Tongue (tissue), 2 donors: Measurements from ENCODE around the gene R3HDM4. TPM values are rescaled to one million over a fixed set of nuclear protein-coding genes. Genes with fewer than 3 reads are reported as not detected.
"Not testable (repeated sequence)": the region's sequence is repeated elsewhere in the genome, so short reads cannot be mapped to it uniquely, and the experiment has no call there.

Experiments used
- DNase-seq: peaks from one replicate; pipeline ENCODE4 v3.0.0-alpha.2; 2015
- total RNA-seq: library from RNA; depleted of rRNA; stranded (reverse); fragments of >200 nt; gene quantifications from one replicate; pipeline ENCODE4 v1.2.3, GENCODE V29; 2014

The R3HDM4 gene
- total RNA-seq, 1 donor from 2014 or later = 23.2 TPM

- no peak for DNase-seq
Observed at GRCh38 chr19:890831-891230, 22.2 kb downstream of the R3HDM4 start.

GRCh38 chr19:889662-890295, 23.2 kb downstream of the R3HDM4 start:
- DNase-seq = no peak

- no peak for DNase-seq
Observed at GRCh38 chr19:888581-889385, 24.2 kb downstream of the R3HDM4 start.

GRCh38 chr19:887599-887998, 25.4 kb downstream of the R3HDM4 start:
- no peak for DNase-seq

GRCh38 chr19:887072-887471, 25.9 kb downstream of the R3HDM4 start:
- DNase-seq = no peak

- DNase-seq = no peak
Observed at GRCh38 chr19:885536-886224, 27.3 kb downstream of the R3HDM4 start.

GRCh38 chr19:884420-885211, 28.4 kb downstream of the R3HDM4 start:
- no peak for DNase-seq

GRCh38 chr19:883661-884211, 29.3 kb downstream of the R3HDM4 start:
- no peak for DNase-seq

GRCh38 chr19:882871-883497, 30.0 kb downstream of the R3HDM4 start:
- no peak for DNase-seq

- no peak for DNase-seq
Observed at GRCh38 chr19:881385-882071, 31.5 kb downstream of the R3HDM4 start.

GRCh38 chr19:879711-880438, 33.1 kb downstream of the R3HDM4 start:
- DNase-seq = no peak

GRCh38 chr19:878751-879561, 34.1 kb downstream of the R3HDM4 start:
- not testable (repeated sequence) for DNase-seq

GRCh38 chr19:877992-878660, 34.9 kb downstream of the R3HDM4 start:
- not testable (repeated sequence) for DNase-seq

- no peak for DNase-seq
Observed at GRCh38 chr19:876780-877314, 36.2 kb downstream of the R3HDM4 start.

- DNase-seq = no peak
Observed at GRCh38 chr19:876089-876488, 36.9 kb downstream of the R3HDM4 start.

GRCh38 chr19:875265-875879, 37.6 kb downstream of the R3HDM4 start:
- DNase-seq = no peak

GRCh38 chr19:873561-874041, 39.4 kb downstream of the R3HDM4 start:
- DNase-seq = peak; percentile 59

- no peak for DNase-seq
Observed at GRCh38 chr19:873084-873483, 39.9 kb downstream of the R3HDM4 start.
